Measurements from ENCODE around the gene OLFM1.

Gene OLFM1

GRCh38 chr9:135130207-135130976 is 42.9 kb downstream of the OLFM1 start:
- no peak for DNase-seq (ENCODE audit: low read depth in 1 of 2, low spot score in 1 of 2)

GRCh38 chr9:135131488-135131887 is 44.0 kb downstream of the OLFM1 start:
- no peak for DNase-seq (ENCODE audit: low read depth in 1 of 2, low spot score in 1 of 2)

GRCh38 chr9:135132008-135132407 is 44.5 kb downstream of the OLFM1 start:
- DNase-seq (ENCODE audit: low read depth in 1 of 2, low spot score in 1 of 2): no peak

- DNase-seq (ENCODE audit: low read depth in 1 of 2, low spot score in 1 of 2): no peak
Measured at GRCh38 chr9:135134268-135135022, 47.0 kb downstream of the OLFM1 start.

GRCh38 chr9:135135171-135135928 is 47.9 kb downstream of the OLFM1 start:
- no peak for DNase-seq (ENCODE audit: low read depth in 1 of 2, low spot score in 1 of 2)

- DNase-seq (ENCODE audit: low read depth in 1 of 2, low spot score in 1 of 2): no peak
Measured at GRCh38 chr9:135135929-135136315, 48.5 kb downstream of the OLFM1 start.

GRCh38 chr9:135136481-135136880 is 49.0 kb downstream of the OLFM1 start:
- DNase-seq (ENCODE audit: low read depth in 1 of 2, low spot score in 1 of 2): no peak

- DNase-seq (ENCODE audit: low read depth in 1 of 2, low spot score in 1 of 2): no peak
Measured at GRCh38 chr9:135136991-135137832, 49.7 kb downstream of the OLFM1 start.

- DNase-seq (ENCODE audit: low read depth in 1 of 2, low spot score in 1 of 2): no peak
Measured at GRCh38 chr9:135138078-135138855, 50.8 kb downstream of the OLFM1 start.

- no peak for DNase-seq (ENCODE audit: low read depth in 1 of 2, low spot score in 1 of 2)
Measured at GRCh38 chr9:135139366-135139959, 52.0 kb downstream of the OLFM1 start.

GRCh38 chr9:135141183-135141774 is 53.8 kb downstream of the OLFM1 start:
- DNase-seq (ENCODE audit: low read depth in 1 of 2, low spot score in 1 of 2): no peak

GRCh38 chr9:135144581-135145170 is 57.2 kb downstream of the OLFM1 start:
- no peak for DNase-seq (ENCODE audit: low read depth in 1 of 2, low spot score in 1 of 2)

- no peak for DNase-seq (ENCODE audit: low read depth in 1 of 2, low spot score in 1 of 2)
Measured at GRCh38 chr9:135145312-135145711, 57.8 kb downstream of the OLFM1 start.

- DNase-seq (ENCODE audit: low read depth in 1 of 2, low spot score in 1 of 2): no peak
Measured at GRCh38 chr9:135146241-135146640, 58.8 kb downstream of the OLFM1 start.

- DNase-seq (ENCODE audit: low read depth in 1 of 2, low spot score in 1 of 2): no peak
Measured at GRCh38 chr9:135146766-135147473, 59.5 kb downstream of the OLFM1 start.

GRCh38 chr9:135147474-135147805 is 60.0 kb downstream of the OLFM1 start:
- no peak for DNase-seq (ENCODE audit: low read depth in 1 of 2, low spot score in 1 of 2)

GRCh38 chr9:135147938-135148337 is 60.5 kb downstream of the OLFM1 start:
- DNase-seq (ENCODE audit: low read depth in 1 of 2, low spot score in 1 of 2): no peak

- DNase-seq (ENCODE audit: low read depth in 1 of 2, low spot score in 1 of 2): no peak
Measured at GRCh38 chr9:135148386-135148785, 60.9 kb downstream of the OLFM1 start.
